ENCODE results near the gene KCNIP3.
A peak's percentile ranks its signal among the peaks of the same experiment; 100 is the strongest.

The KCNIP3 gene

DNA sequence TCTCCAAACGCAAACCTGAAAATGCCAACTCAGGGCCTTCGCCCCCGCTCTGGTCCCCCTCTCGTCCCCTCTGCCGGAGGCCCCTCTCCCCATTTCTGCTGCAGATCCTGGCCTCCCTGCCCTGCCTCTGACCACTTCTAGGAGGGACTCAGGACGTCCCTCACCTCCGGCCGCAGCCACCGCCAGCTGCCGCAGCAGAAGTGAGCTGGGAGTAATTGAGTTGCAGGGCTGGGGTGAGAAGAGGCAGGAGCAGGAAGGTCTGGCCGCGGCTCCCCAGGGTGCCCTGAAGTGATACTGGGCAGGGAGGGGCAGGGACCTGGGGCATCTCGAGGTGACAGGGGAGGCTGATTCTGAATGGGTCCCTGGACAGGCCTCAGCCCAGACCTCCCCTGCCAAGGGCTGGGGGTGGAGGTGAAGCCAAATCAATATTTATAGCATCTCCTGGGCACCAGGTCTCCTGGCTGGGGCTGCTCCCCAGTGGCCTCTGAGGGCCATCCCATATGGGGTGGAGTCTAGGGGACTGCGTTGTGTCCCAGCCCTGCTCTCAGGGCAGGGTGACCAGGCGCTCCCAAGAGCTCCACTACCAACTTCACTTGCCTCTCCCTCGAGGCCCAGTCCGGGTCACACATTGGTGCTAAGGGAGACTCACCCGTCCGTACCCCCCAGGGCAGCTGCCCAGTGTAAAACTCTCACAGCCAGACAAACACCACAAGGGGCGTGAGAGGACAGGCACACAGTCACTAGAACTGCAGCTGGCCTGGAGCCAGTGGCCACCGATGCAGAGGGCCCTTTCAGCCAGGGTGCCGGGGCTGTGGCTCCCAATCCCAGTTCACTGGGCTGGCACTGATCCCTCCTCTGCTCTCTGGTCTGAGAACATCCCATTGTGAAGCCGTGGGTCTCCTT, 33.0 kb downstream of the KCNIP3 start:
- DNase-seq (ENCODE audit: low spot score): no peak

GRCh38 chr2:95330794-95331338, 33.7 kb downstream of the KCNIP3 start:
- DNase-seq (ENCODE audit: low spot score): no peak

- DNase-seq (ENCODE audit: low spot score): no peak
These were observed 34.5 kb downstream of the KCNIP3 start for GRCh38 chr2:95331606-95332005.

DNA sequence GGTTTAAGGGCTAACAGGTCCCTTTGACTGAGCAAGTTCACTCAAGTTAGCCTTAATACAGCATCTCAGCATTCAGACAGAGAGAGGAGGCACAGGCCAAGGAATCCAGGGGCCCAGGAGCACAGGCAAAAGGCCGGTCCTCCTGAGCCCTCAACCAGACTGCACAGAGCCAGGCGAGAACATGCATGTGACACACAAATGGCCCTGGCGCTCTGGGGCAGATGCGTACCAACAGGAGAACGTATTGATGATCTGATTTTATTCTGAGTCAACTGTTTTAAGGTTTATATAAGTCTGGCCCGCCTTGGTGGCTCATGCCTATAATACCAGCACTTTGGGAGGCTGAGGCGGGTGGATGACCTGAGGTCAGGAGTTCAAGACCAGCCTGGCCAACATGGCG, 34.9 kb downstream of the KCNIP3 start:
- DNase-seq (ENCODE audit: low spot score): no peak

DNA sequence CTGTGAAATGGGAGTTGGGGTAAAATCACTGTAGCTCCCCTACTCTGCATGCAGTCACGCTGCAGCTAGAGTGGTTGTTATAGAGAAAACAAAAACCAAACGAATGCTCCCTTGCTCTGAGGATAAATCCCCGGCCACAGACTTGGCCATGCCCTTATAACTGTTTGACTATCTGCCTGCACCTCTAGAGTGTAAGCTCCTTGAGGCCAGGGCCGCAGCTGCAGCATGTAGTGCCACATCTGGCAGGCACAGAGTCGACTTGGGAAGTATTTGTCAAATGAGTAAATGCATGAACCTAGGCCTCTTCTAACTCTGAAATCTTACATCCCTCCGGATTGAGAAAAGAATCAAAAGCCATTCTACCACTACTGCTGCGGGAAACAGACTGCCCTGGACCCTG, 35.9 kb downstream of the KCNIP3 start:
- no peak for DNase-seq (ENCODE audit: low spot score)

GRCh38 chr2:95333888-95334338, 36.8 kb downstream of the KCNIP3 start:
- no peak for DNase-seq (ENCODE audit: low spot score)

GRCh38 chr2:95334916-95335641, 37.9 kb downstream of the KCNIP3 start:
- no peak for DNase-seq (ENCODE audit: low spot score)

DNA sequence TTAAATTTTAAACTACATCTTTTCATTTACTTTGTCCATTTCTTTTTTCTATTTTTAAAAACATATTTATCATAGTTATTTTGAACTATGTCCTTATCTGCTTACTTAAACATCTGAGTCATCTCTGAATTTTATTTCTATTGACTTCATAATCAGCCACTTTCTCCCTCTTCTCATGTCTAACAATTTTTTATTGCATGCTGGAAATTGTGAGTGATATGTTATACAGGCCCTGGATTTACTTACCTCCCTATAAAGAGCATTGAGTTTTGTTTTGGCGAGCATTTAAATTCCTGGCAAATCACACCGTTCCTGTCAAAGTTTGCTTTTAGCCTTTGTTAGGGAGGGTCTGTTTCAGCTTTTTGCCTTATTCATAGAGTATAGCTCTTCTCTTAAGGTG, 39.3 kb downstream of the KCNIP3 start:
- no peak for DNase-seq (ENCODE audit: low spot score)

DNA sequence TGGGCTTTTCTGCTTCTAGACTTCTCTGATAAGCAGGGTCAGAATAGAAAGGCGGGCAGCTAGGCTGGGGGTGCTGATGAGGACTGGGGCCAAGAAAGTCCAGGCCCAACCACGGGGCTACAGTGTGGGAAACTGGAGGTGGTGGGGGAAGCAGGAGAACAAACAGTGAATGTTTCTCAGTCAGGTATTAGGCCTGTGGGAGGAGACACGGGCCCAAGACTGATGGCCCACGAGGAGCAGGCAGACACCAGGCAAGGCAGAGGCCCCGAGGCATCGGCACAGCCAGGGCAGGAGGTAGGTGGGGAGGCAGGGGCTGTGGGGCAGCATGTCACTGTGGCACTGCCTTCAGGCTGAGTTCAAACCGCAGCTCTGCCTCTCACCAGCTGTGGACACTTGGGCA, 40.7 kb downstream of the KCNIP3 start:
- no peak for DNase-seq (ENCODE audit: low spot score)

- DNase-seq (ENCODE audit: low spot score): no peak
These were observed 45.6 kb downstream of the KCNIP3 start for GRCh38 chr2:95342556-95343320.

DNA sequence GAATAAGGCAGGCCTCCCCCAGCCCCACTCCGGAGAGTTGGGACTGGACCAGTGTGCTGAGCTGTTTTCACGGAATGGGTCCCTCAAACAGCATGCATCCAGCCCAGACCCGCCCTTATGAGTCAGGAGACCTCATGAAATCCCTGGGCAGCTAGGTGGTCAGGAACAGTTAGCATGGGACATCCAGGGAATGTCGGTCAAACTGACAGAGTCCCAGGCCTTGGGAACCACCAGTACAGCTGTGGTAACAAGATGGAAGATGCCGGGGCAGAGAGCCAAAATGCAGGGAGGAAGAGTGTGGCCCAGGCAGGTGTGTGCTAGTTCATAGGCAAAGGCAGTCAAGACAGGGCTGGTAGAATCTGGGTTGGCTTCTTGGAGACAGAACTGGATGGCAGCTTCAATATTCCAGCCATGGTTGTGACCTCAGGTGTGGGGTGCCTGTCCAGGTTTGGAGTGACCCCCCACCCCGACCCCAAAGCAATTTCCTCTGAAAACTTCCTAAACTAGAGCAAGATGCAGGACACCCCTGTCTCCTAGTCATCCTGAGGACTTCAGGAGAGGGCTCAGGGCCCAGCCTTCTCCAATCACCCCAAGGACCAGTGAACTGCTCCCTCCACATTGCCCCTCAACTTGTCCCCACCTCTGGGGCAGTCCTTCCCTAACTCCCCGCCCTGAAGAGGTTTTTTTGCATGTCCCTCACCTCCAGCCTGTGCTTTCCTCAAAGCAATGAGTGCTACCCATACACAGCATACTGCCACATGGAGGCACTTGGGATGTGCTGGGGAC, 46.5 kb downstream of the KCNIP3 start:
- DNase-seq (ENCODE audit: low spot score): no peak

GRCh38 chr2:95344215-95344583, 47.1 kb downstream of the KCNIP3 start:
- no peak for DNase-seq (ENCODE audit: low spot score)

DNA sequence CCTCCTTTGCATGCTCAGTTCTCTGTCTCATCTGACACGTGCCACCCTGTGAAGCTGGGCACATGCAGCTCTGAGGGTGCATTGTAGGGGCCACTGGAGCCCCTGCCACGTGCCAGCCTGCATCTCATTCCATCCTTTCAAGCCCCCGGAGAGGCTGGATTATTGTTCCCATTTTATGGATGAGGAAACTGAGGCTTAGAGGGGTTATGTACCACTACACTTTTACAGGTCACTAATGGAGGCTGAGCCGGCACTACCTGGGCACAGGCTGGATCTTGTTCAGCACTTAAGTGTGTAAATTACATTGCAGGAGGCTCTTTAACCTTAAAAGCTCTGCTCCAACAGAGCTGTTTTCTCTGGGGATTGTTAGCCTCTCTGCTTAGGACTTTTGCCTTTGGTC, 47.5 kb downstream of the KCNIP3 start:
- DNase-seq (ENCODE audit: low spot score): no peak

GRCh38 chr2:95345081-95345562, 48.0 kb downstream of the KCNIP3 start:
- no peak for DNase-seq (ENCODE audit: low spot score)

GRCh38 chr2:95345563-95346230, 48.5 kb downstream of the KCNIP3 start:
- peak; percentile 65 for DNase-seq (ENCODE audit: low spot score)

DNA sequence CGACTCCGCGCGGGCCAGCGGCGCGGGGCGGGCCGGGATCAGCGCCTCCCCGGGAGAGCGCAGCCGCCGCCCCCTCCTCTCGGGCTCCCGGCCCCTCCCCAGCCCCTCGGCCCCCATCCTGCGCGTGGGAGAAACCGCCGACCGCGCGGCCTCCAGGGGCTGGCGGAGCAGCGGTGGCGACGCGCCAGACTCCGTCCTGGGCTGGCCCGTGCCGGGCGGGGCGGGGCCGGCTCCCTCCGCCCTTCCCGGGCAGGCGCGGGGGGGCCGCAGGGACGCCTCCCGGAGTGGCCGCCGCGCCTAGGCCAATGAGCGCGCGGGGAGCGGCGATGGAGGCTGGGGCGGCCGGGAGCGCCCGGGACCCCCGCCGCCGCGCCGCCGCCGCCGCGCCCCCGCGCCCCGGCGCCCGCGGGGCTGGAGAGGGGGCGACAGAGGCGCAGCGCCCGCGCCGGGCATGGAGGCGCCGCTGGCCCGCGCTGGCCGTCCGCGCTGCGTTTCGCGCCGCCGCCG, 49.1 kb downstream of the KCNIP3 start:
- DNase-seq (ENCODE audit: low spot score): no peak

- DNase-seq (ENCODE audit: low spot score): no peak
These were observed 49.9 kb downstream of the KCNIP3 start for GRCh38 chr2:95346738-95347671.

- DNase-seq (ENCODE audit: low spot score): no peak
These were observed 50.8 kb downstream of the KCNIP3 start for GRCh38 chr2:95347681-95348608.
